Activated CD8-positive, alpha-beta T cell treated with anti-CD3 and anti-CD28 coated beads for 36 hours (primary cell): ENCODE data around the gene AQP1. TPM values are rescaled to one million over a fixed set of nuclear protein-coding genes. Genes with fewer than 3 reads are reported as not detected.

Source experiments
- ATAC-seq: fragments of 200-7000 bp; cut with Tn5 transposase; one replicate; pipeline ENCODE4 v1.10.0; 2021; ENCODE audit warnings: mild to moderate bottlenecking, moderate library complexity
- CTCF ChIA-PET: fragments of 350-600 bp; sonication (Branson Sonifier 250); formaldehyde crosslinking; loops from one replicate; lab custom pipeline; 2021; ENCODE audit warnings: antibody characterized with exemption; lab: Charles Lee
- POLR2A ChIA-PET: fragments of 350-600 bp; sonication (Branson Sonifier 250); formaldehyde crosslinking; loops from one replicate; lab custom pipeline; 2021; ENCODE audit warnings: antibody characterized with exemption; lab: Charles Lee
- DNase-seq: peaks from one replicate; pipeline ENCODE4 v3.0.0-alpha.2; 2020
- H3K27ac Mint-ChIP-seq: one replicate; pipeline ENCODE4 v1.8.0; 2021; ENCODE audit warnings: mild to moderate bottlenecking, mixed read lengths
- H3K27me3 Mint-ChIP-seq: one replicate; pipeline ENCODE4 v1.8.0; 2021; ENCODE audit warnings: mixed read lengths
- H3K36me3 Mint-ChIP-seq: one replicate; pipeline ENCODE4 v1.8.0; 2021; ENCODE audit warnings: low read depth, mixed read lengths
- H3K4me1 Mint-ChIP-seq: one replicate; pipeline ENCODE4 v1.8.0; 2021; ENCODE audit warnings: low read depth, mixed read lengths
- H3K4me3 Mint-ChIP-seq: one replicate; pipeline ENCODE4 v1.8.0; 2021; ENCODE audit warnings: mild to moderate bottlenecking, moderate library complexity, mixed read lengths
- H3K9me3 Mint-ChIP-seq: one replicate; pipeline ENCODE4 v1.8.0; 2021; ENCODE audit warnings: mixed read lengths
- intact Hi-C: fragments of 100-400 bp; cut with micrococcal nuclease; formaldehyde crosslinking; loops from one replicate; pipeline ENCODE4 v1.10.0; 2022
- total RNA-seq, 2 experiments: library from RNA; stranded (reverse); gene quantifications; one replicate each; pipeline ENCODE4 v1.2.3, GENCODE V29; 2021
- TF ChIP-seq, protein P1 (sequence below): fragments of 200-600 bp; IDR thresholded peaks from one replicate; pipeline ENCODE4 v1.8.0; 2022; ENCODE audit warnings: antibody characterized with exemption, mild to moderate bottlenecking

AQP1 gene
- total RNA-seq, 2 experiments from 2014 or later: 0.22 to 0.27 TPM

GRCh38 chr7:30897770-30898169 lies 13.9 kb upstream of the AQP1 start:
- no peaks in the 10 kb centered on the region for H3K36me3 Mint-ChIP-seq
- H3K27me3 Mint-ChIP-seq: no peaks in the 10 kb centered on the region
- ChIA-PET POLR2A (no interaction called here), CTCF (interaction anchor here (1.2 kb wide), 1 partner anchor 225 kb away, joined by 4 read pairs; no protein-coding TSS in a partner anchor)
- no peak for DNase-seq
- H3K27ac Mint-ChIP-seq: no peak overlapping the region
- ATAC-seq: no peak
- no peaks in the 10 kb centered on the region for H3K4me1 Mint-ChIP-seq
- H3K4me3 Mint-ChIP-seq: no peak overlapping the region
- intact Hi-C loops: no loop called here
- TF ChIP-seq, protein P1, sequence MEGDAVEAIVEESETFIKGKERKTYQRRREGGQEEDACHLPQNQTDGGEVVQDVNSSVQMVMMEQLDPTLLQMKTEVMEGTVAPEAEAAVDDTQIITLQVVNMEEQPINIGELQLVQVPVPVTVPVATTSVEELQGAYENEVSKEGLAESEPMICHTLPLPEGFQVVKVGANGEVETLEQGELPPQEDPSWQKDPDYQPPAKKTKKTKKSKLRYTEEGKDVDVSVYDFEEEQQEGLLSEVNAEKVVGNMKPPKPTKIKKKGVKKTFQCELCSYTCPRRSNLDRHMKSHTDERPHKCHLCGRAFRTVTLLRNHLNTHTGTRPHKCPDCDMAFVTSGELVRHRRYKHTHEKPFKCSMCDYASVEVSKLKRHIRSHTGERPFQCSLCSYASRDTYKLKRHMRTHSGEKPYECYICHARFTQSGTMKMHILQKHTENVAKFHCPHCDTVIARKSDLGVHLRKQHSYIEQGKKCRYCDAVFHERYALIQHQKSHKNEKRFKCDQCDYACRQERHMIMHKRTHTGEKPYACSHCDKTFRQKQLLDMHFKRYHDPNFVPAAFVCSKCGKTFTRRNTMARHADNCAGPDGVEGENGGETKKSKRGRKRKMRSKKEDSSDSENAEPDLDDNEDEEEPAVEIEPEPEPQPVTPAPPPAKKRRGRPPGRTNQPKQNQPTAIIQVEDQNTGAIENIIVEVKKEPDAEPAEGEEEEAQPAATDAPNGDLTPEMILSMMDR: no peak
- H3K9me3 Mint-ChIP-seq: no peaks in the 10 kb centered on the region

DNA sequence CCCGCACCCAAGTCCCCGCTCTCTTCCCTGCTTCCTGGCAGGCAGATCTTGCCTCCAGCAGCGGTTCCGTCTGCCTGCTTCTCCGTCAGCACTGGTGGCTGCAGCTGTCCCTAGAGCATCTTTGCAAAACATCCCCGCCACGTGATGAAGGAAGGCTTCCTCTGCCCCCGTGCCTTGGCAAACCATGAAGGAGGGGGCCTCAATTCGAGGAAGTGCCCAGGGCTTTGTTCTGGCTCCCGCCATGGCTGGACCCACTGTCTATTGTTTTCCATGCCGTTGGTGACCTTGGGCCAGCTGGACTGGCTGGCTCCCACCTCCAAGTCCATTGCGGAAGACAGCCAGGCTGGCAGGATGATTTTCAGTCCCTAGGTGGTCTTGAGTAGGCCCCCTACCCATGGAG lies 13.2 kb upstream of the AQP1 start:
- H3K4me3 Mint-ChIP-seq: no peak overlapping the region
- no peaks in the 10 kb centered on the region for H3K36me3 Mint-ChIP-seq
- intact Hi-C loops: no loop called here
- no peaks in the 10 kb centered on the region for H3K9me3 Mint-ChIP-seq
- DNase-seq: no peak
- POLR2A ChIA-PET: no interaction called here
- H3K27me3 Mint-ChIP-seq: no peaks in the 10 kb centered on the region
- no peak overlapping the region for H3K27ac Mint-ChIP-seq
- no peak for ATAC-seq
- no peaks in the 10 kb centered on the region for H3K4me1 Mint-ChIP-seq
- TF ChIP-seq, protein P1: no peak
- CTCF ChIA-PET: no interaction called here

DNA sequence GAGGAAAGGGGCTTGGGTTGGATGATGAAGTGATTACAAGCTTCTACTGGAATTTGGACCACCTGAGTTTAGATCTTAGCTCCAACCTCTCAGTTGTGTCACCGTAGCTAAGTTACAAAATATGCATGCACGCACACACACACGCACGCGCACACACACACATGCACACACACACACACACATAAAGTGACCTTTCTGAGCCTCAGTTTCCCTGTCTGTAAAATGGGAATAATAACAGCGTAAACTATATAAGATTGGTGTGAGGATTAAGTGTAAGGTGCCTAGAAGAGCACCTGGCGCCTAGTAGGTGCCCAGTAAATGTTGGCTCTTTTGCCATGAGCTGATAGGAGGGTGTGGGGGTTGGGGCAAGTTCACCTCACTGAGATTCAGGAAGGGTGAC lies 12.6 kb upstream of the AQP1 start:
- TF ChIP-seq, protein P1: no peak
- Mint-ChIP-seq H3K27ac (no peak overlapping the region), H3K36me3 (no peaks in the 10 kb centered on the region), H3K4me1 (no peaks in the 10 kb centered on the region), H3K9me3 (no peaks in the 10 kb centered on the region), H3K27me3 (no peaks in the 10 kb centered on the region), H3K4me3 (no peak overlapping the region)
- ChIA-PET CTCF (no interaction called here), POLR2A (no interaction called here)
- DNase-seq: no peak
- ATAC-seq: no peak
- intact Hi-C loops: no loop called here

GRCh38 chr7:30899630-30900029 lies 12.0 kb upstream of the AQP1 start:
- intact Hi-C loops: no loop called here
- H3K4me1 Mint-ChIP-seq: no peaks in the 10 kb centered on the region
- no peak for DNase-seq
- no peak overlapping the region for H3K4me3 Mint-ChIP-seq
- CTCF ChIA-PET: no interaction called here
- H3K36me3 Mint-ChIP-seq: no peaks in the 10 kb centered on the region
- no peak for ATAC-seq
- TF ChIP-seq, protein P1: no peak
- H3K27me3 Mint-ChIP-seq: no peaks in the 10 kb centered on the region
- no peaks in the 10 kb centered on the region for H3K9me3 Mint-ChIP-seq
- no peak overlapping the region for H3K27ac Mint-ChIP-seq
- POLR2A ChIA-PET: no interaction called here

- intact Hi-C loops: no loop called here
- ChIA-PET POLR2A (no interaction called here), CTCF (interaction anchor here (1.6 kb wide), 1 partner anchor 39 kb away, joined by 7 read pairs; no protein-coding TSS in a partner anchor)
- DNase-seq: no peak
- TF ChIP-seq, protein P1: no peak
- no peak overlapping the region for H3K27ac Mint-ChIP-seq
- no peaks in the 10 kb centered on the region for H3K9me3 Mint-ChIP-seq
- no peaks in the 10 kb centered on the region for H3K4me1 Mint-ChIP-seq
- no peak overlapping the region for H3K4me3 Mint-ChIP-seq
- no peaks in the 10 kb centered on the region for H3K27me3 Mint-ChIP-seq
- no peak for ATAC-seq
- H3K36me3 Mint-ChIP-seq: no peaks in the 10 kb centered on the region
Observed at GRCh38 chr7:30900053-30900452, 11.6 kb upstream of the AQP1 start.
